ENCODE results near the gene PIN4.
"Not testable (repeated sequence)": the region's sequence is repeated elsewhere in the genome, so short reads cannot be mapped to it uniquely, and the experiment has no call there.

PIN4 gene

GRCh38 chrX:72146527-72146926, 35.0 kb upstream of the PIN4 start:
- Histone ChIP-seq H3K4ac (ENCODE audit: low read depth, low read length) (no peak overlapping the region), H4K8ac (ENCODE audit: low read depth, low read length) (no peak overlapping the region), H3K27ac (ENCODE audit: low read depth, low read length) (no peak overlapping the region), H4K5ac (ENCODE audit: low read length) (no peak overlapping the region), H3K27me3 (ENCODE audit: insufficient read depth, low read length, poor library complexity) (no peaks in the 10 kb centered on the region), H2BK120ac (ENCODE audit: low read depth, low read length) (no peak overlapping the region), H3K4me3 (ENCODE audit: low read length) (no peak overlapping the region), H3K36me3 (ENCODE audit: control insufficient read depth, insufficient read depth, low read length) (no peaks in the 10 kb centered on the region), H3K18ac (ENCODE audit: low read length) (no peak overlapping the region), H2BK5ac (ENCODE audit: low read length) (no peak overlapping the region), H3K23ac (ENCODE audit: low read length) (no peak overlapping the region), H3K56ac (ENCODE audit: low read length) (no peak overlapping the region), H3K79me2 (ENCODE audit: control insufficient read depth, insufficient read depth, low read length) (no peaks in the 10 kb centered on the region), H3K4me1 (ENCODE audit: control insufficient read depth, low read depth, low read length) (no peaks in the 10 kb centered on the region), H3K79me1 (ENCODE audit: low read length) (no peaks in the 10 kb centered on the region), H3K4me2 (ENCODE audit: low read length) (no peak overlapping the region), H2BK15ac (replicated peaks; ENCODE audit: low read depth) (no peak overlapping the region), H2AK5ac (ENCODE audit: low read length) (no peak overlapping the region), H3K9ac (ENCODE audit: low read length) (no peak overlapping the region)
- no CpG with 5 or more reads among the region's 2 CpGs for WGBS (ENCODE audit: extremely low coverage, insufficient coverage, low lambda C conversion rate)
- no peak for DNase-seq

GRCh38 chrX:72158773-72159172, 22.8 kb upstream of the PIN4 start:
- Histone ChIP-seq H3K4me1 (ENCODE audit: control insufficient read depth, low read depth, low read length) (no peaks in the 10 kb centered on the region), H3K56ac (ENCODE audit: low read length) (no peak overlapping the region), H3K4ac (ENCODE audit: low read depth, low read length) (no peak overlapping the region), H3K27me3 (ENCODE audit: insufficient read depth, low read length, poor library complexity) (no peaks in the 10 kb centered on the region), H3K79me2 (ENCODE audit: control insufficient read depth, insufficient read depth, low read length) (no peaks in the 10 kb centered on the region), H2BK15ac (replicated peaks; ENCODE audit: low read depth) (no peak overlapping the region), H3K36me3 (ENCODE audit: control insufficient read depth, insufficient read depth, low read length) (no peaks in the 10 kb centered on the region), H2BK120ac (ENCODE audit: low read depth, low read length) (no peak overlapping the region), H3K79me1 (ENCODE audit: low read length) (no peaks in the 10 kb centered on the region), H3K27ac (ENCODE audit: low read depth, low read length) (no peak overlapping the region), H3K4me2 (ENCODE audit: low read length) (no peak overlapping the region), H3K4me3 (ENCODE audit: low read length) (no peak overlapping the region), H4K8ac (ENCODE audit: low read depth, low read length) (no peak overlapping the region), H2BK5ac (ENCODE audit: low read length) (no peak overlapping the region), H3K23ac (ENCODE audit: low read length) (no peak overlapping the region), H4K5ac (ENCODE audit: low read length) (no peak overlapping the region), H3K18ac (ENCODE audit: low read length) (no peak overlapping the region), H2AK5ac (ENCODE audit: low read length) (no peak overlapping the region), H3K9ac (ENCODE audit: low read length) (no peak overlapping the region)
- WGBS (ENCODE audit: extremely low coverage, insufficient coverage, low lambda C conversion rate): no CpG with 5 or more reads among the region's 3 CpGs
- DNase-seq: no peak

- no peak overlapping the region for H3K4me3 ChIP-seq (ENCODE audit: low read length)
- H3K4me1 ChIP-seq (ENCODE audit: control insufficient read depth, low read depth, low read length): no peaks in the 10 kb centered on the region
- no peak overlapping the region for H3K9ac ChIP-seq (ENCODE audit: low read length)
- H3K56ac ChIP-seq (ENCODE audit: low read length): no peak overlapping the region
- no peak overlapping the region for H3K27ac ChIP-seq (ENCODE audit: low read depth, low read length)
- no peak overlapping the region for H2AK5ac ChIP-seq (ENCODE audit: low read length)
- no peaks in the 10 kb centered on the region for H3K27me3 ChIP-seq (ENCODE audit: insufficient read depth, low read length, poor library complexity)
- no CpG with 5 or more reads among the region's 10 CpGs for WGBS (ENCODE audit: extremely low coverage, insufficient coverage, low lambda C conversion rate)
- H3K4ac ChIP-seq (ENCODE audit: low read depth, low read length): no peak overlapping the region
- no peak overlapping the region for H2BK15ac ChIP-seq (replicated peaks; ENCODE audit: low read depth)
- no peak overlapping the region for H3K23ac ChIP-seq (ENCODE audit: low read length)
- H2BK120ac ChIP-seq (ENCODE audit: low read depth, low read length): no peak overlapping the region
- no peak overlapping the region for H3K4me2 ChIP-seq (ENCODE audit: low read length)
- H3K18ac ChIP-seq (ENCODE audit: low read length): no peak overlapping the region
- no peaks in the 10 kb centered on the region for H3K79me1 ChIP-seq (ENCODE audit: low read length)
- DNase-seq: no peak
- H3K79me2 ChIP-seq (ENCODE audit: control insufficient read depth, insufficient read depth, low read length): no peaks in the 10 kb centered on the region
- H3K36me3 ChIP-seq (ENCODE audit: control insufficient read depth, insufficient read depth, low read length): no peaks in the 10 kb centered on the region
- no peak overlapping the region for H4K5ac ChIP-seq (ENCODE audit: low read length)
- H2BK5ac ChIP-seq (ENCODE audit: low read length): no peak overlapping the region
- no peak overlapping the region for H4K8ac ChIP-seq (ENCODE audit: low read depth, low read length)
Measured at GRCh38 chrX:72159769-72160168, 21.8 kb upstream of the PIN4 start.

GRCh38 chrX:72165551-72165950, 16.0 kb upstream of the PIN4 start:
- Histone ChIP-seq H4K5ac (ENCODE audit: low read length) (no peak overlapping the region), H3K79me2 (ENCODE audit: control insufficient read depth, insufficient read depth, low read length) (no peaks in the 10 kb centered on the region), H3K4me3 (ENCODE audit: low read length) (no peak overlapping the region), H2BK15ac (replicated peaks; ENCODE audit: low read depth) (no peak overlapping the region), H3K4ac (ENCODE audit: low read depth, low read length) (no peak overlapping the region), H2BK120ac (ENCODE audit: low read depth, low read length) (no peak overlapping the region), H3K18ac (ENCODE audit: low read length) (no peak overlapping the region), H3K56ac (ENCODE audit: low read length) (no peak overlapping the region), H4K8ac (ENCODE audit: low read depth, low read length) (no peak overlapping the region), H3K4me1 (ENCODE audit: control insufficient read depth, low read depth, low read length) (no peaks in the 10 kb centered on the region), H3K27me3 (ENCODE audit: insufficient read depth, low read length, poor library complexity) (no peaks in the 10 kb centered on the region), H2BK5ac (ENCODE audit: low read length) (no peak overlapping the region), H3K79me1 (ENCODE audit: low read length) (no peaks in the 10 kb centered on the region), H3K27ac (ENCODE audit: low read depth, low read length) (no peak overlapping the region), H3K23ac (ENCODE audit: low read length) (no peak overlapping the region), H3K9ac (ENCODE audit: low read length) (no peak overlapping the region), H3K36me3 (ENCODE audit: control insufficient read depth, insufficient read depth, low read length) (no peaks in the 10 kb centered on the region), H2AK5ac (ENCODE audit: low read length) (no peak overlapping the region), H3K4me2 (ENCODE audit: low read length) (no peak overlapping the region)
- WGBS (ENCODE audit: extremely low coverage, insufficient coverage, low lambda C conversion rate): no CpG with 5 or more reads among the region's 4 CpGs
- DNase-seq: no peak

GRCh38 chrX:72169008-72169728, 12.4 kb upstream of the PIN4 start:
- H3K56ac ChIP-seq (ENCODE audit: low read length): no peak overlapping the region
- H2BK5ac ChIP-seq (ENCODE audit: low read length): no peak overlapping the region
- no peak overlapping the region for H3K4ac ChIP-seq (ENCODE audit: low read depth, low read length)
- H3K79me1 ChIP-seq (ENCODE audit: low read length): no peaks in the 10 kb centered on the region
- H2BK120ac ChIP-seq (ENCODE audit: low read depth, low read length): no peak overlapping the region
- no peak overlapping the region for H2AK5ac ChIP-seq (ENCODE audit: low read length)
- H3K4me3 ChIP-seq (ENCODE audit: low read length): no peak overlapping the region
- no peak overlapping the region for H3K27ac ChIP-seq (ENCODE audit: low read depth, low read length)
- H4K8ac ChIP-seq (ENCODE audit: low read depth, low read length): no peak overlapping the region
- H3K36me3 ChIP-seq (ENCODE audit: control insufficient read depth, insufficient read depth, low read length): no peaks in the 10 kb centered on the region
- no peaks in the 10 kb centered on the region for H3K79me2 ChIP-seq (ENCODE audit: control insufficient read depth, insufficient read depth, low read length)
- no peak overlapping the region for H3K9ac ChIP-seq (ENCODE audit: low read length)
- no CpG with 5 or more reads among the region's 6 CpGs for WGBS (ENCODE audit: extremely low coverage, insufficient coverage, low lambda C conversion rate)
- no peak overlapping the region for H3K18ac ChIP-seq (ENCODE audit: low read length)
- no peak overlapping the region for H3K4me2 ChIP-seq (ENCODE audit: low read length)
- DNase-seq: no peak
- no peak overlapping the region for H3K23ac ChIP-seq (ENCODE audit: low read length)
- no peak overlapping the region for H2BK15ac ChIP-seq (replicated peaks; ENCODE audit: low read depth)
- H4K5ac ChIP-seq (ENCODE audit: low read length): no peak overlapping the region
- no peaks in the 10 kb centered on the region for H3K4me1 ChIP-seq (ENCODE audit: control insufficient read depth, low read depth, low read length)
- no peaks in the 10 kb centered on the region for H3K27me3 ChIP-seq (ENCODE audit: insufficient read depth, low read length, poor library complexity)

GRCh38 chrX:72176289-72176688, 5.3 kb upstream of the PIN4 start:
- not testable (repeated sequence) for DNase-seq; H2BK15ac ChIP-seq (replicated peaks; ENCODE audit: low read depth); H3K27me3 ChIP-seq (ENCODE audit: insufficient read depth, low read length, poor library complexity); H3K9ac ChIP-seq (ENCODE audit: low read length); H3K4me3 ChIP-seq (ENCODE audit: low read length); H3K18ac ChIP-seq (ENCODE audit: low read length); H3K4ac ChIP-seq (ENCODE audit: low read depth, low read length); H3K79me1 ChIP-seq (ENCODE audit: low read length); H4K8ac ChIP-seq (ENCODE audit: low read depth, low read length); H3K27ac ChIP-seq (ENCODE audit: low read depth, low read length); H2AK5ac ChIP-seq (ENCODE audit: low read length); H3K36me3 ChIP-seq (ENCODE audit: control insufficient read depth, insufficient read depth, low read length); H3K4me1 ChIP-seq (ENCODE audit: control insufficient read depth, low read depth, low read length); H4K5ac ChIP-seq (ENCODE audit: low read length); H3K4me2 ChIP-seq (ENCODE audit: low read length); H3K23ac ChIP-seq (ENCODE audit: low read length); H2BK120ac ChIP-seq (ENCODE audit: low read depth, low read length); H3K56ac ChIP-seq (ENCODE audit: low read length); H3K79me2 ChIP-seq (ENCODE audit: control insufficient read depth, insufficient read depth, low read length); H2BK5ac ChIP-seq (ENCODE audit: low read length)
- WGBS (ENCODE audit: extremely low coverage, insufficient coverage, low lambda C conversion rate): no CpG with 5 or more reads among the region's 5 CpGs
